Measurements from ENCODE around the gene TNFAIP1.
A peak's percentile ranks its signal among the peaks of the same experiment; 100 is the strongest.

The TNFAIP1 gene

DNA sequence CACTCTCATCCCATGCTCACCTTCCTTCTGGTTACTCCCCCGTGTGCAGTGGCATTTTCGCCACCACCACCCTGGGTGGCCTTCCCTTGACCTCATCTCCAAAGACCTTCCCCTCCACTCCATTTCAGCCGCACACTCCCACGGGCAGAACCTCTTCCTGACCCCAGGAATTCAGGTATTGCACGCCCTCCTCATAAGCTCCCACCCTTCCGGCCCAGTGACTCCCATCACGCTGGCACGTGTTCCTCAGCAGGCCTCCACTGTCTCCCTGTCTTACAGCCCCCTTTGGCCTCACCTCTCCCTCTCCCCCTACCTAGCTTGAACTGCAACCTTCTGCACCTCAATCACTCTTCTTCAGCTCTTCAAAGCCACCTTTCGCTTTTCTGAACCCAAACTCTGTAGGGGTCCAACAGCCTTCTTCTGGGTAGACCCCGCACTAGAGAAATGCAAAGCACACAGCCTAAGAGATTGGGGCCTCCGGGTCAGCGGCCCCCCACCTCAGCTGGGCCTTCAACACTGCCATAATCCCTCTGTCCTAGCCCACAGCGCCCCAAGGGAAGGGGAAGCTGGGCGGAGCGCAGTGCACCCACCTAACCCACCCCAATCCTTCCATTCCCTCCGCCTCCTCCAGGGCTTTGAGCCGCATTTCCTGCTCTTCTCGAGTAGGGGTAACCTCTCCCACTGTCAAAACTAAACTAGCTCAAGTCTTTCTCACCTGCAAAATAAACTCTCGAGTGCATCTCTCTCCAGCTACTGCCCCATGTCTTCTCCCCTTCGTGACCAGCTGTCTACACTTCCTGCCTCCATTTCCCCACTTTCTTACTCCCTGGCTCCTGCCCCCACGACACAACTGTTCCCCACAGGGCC, 18.2 kb upstream of the TNFAIP1 start:
- Mint-ChIP-seq H3K4me1 (peaks cover 29% of the 10 kb centered on the region), H3K4me3 (peak overlapping the region; percentile 90), H3K9me3 (no peaks in the 10 kb centered on the region), H3K36me3 (ENCODE audit: insufficient read depth) (peaks cover 6% of the 10 kb centered on the region), H3K27ac (ENCODE audit: low read depth) (no peak overlapping the region), H3K27me3 (no peaks in the 10 kb centered on the region)
- DNase-seq (ENCODE audit: low spot score in 2 of 2) (no peak), ATAC-seq (replicated peaks; ENCODE audit: extremely low read depth, poor library complexity, severe bottlenecking) (no peak)

DNA sequence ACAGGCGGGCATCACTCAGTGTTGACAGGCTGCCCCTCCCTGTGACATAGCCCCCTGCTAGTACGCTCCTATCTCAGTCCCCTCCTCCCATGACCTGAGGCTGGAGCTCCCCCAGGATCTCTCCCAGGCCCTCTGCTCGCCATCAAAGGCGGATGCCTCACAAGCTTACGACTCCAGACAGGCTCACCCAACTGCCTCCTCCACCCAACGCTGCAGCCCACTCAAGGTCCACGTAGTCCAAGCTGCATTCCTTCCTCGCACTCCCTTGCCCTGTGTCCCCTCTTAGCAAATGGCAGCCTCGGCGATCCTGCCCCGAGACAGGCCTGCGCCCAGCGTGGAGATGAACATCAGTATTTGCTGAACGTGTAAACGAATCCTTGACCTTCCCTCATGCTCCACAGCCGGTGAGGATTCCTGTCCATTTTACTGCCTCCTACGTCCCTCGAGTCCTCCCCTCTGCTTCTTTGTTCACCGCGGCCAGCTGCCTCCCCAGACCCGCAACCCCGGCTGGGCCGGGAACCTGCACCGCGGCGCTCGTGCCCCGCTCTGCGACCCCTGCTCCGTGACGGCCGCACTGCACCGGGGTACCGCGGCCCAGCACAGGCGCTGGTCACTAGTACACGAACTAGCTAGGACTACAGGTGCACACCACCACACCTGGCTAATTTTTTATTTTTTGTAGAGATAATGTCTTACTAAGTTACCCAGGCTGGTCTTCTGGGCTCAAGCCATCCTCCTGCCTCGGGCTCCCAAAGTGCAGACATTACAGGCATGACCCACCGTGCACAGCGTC, 17.4 kb upstream of the TNFAIP1 start:
- Mint-ChIP-seq H3K9me3 (no peaks in the 10 kb centered on the region), H3K4me3 (peak overlapping the region; percentile 90), H3K27ac (ENCODE audit: low read depth) (peak overlapping the region; percentile 50), H3K27me3 (no peaks in the 10 kb centered on the region), H3K36me3 (ENCODE audit: insufficient read depth) (peaks cover 6% of the 10 kb centered on the region), H3K4me1 (peaks cover 29% of the 10 kb centered on the region)
- peak; percentile 8 for ATAC-seq (replicated peaks; ENCODE audit: extremely low read depth, poor library complexity, severe bottlenecking)
- DNase-seq (ENCODE audit: low spot score in 2 of 2) = no peak

DNA sequence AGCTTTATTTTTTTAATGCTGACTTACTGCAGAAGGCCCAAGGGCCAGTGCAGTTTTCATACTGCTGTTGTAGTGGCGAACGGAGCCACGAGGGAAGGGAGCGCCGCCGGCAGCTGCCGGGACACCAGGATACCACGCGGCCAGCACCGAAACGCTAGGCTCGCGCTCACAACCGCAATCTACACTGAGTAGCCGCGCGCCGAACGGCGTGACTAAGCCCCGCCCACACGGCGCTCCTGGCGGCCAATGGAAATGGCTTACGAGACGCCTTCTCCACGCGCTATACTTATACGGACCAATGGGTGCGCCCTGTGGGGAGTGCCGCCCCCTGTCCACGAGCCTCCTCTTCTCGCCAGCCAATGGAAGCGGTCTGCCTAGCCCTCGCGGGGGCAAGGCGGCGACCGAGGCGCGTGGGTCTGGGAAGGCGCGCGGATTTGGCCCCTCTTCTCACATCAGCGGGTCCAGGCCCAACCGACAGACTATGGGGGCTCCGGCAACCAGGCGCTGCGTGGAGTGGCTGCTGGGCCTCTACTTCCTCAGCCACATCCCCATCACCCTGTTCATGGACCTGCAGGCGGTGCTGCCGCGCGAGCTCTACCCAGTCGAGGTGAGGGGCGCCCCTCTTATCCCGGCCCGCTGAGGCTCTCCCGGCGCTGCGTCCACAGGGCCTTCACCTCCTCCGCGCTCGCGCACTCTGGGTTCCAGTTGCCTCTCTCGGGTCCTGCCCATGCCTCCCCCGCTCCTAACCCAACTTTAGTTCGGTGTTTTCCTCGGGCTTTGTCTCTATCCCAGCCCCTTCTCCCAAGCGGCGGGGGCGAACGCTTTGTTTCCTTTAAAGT, 16.6 kb upstream of the TNFAIP1 start, which contains the start of gene TMEM97:
TMEM97 (plus strand) TSS at position 442 of the 839 bp plus-strand sequence; CDS start at position 482, 40 bp downstream.
- DNase-seq (ENCODE audit: low spot score in 2 of 2) = peak; percentile 82 to 89
- Mint-ChIP-seq H3K9me3 (no peaks in the 10 kb centered on the region), H3K36me3 (ENCODE audit: insufficient read depth) (peaks cover 6% of the 10 kb centered on the region), H3K4me3 (peak within 1 kb of the TSS; percentile 90), H3K27me3 (no peaks in the 10 kb centered on the region), H3K27ac (ENCODE audit: low read depth) (peak within 1 kb of the TSS; percentile 50), H3K4me1 (peaks cover 29% of the 10 kb centered on the region)
- peak; percentile 99 for ATAC-seq (replicated peaks; ENCODE audit: extremely low read depth, poor library complexity, severe bottlenecking)

DNA sequence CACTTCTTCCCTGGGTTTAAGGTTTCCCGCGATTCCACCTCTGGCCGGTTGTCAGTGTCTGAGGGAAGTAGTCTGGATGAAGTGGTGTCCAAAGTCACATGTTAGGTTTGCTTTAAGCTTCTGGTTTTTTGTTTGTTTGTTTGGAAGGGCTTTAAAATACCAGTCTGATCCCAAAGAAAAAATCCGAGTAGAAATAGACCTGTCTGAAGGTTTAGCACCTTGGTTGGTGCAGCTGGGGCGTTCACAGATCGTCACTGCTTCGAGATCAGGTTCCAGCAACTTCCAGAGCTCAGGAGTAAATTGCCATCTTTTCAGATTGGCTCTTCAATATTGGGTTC, 16.0 kb upstream of the TNFAIP1 start:
- ATAC-seq (replicated peaks; ENCODE audit: extremely low read depth, poor library complexity, severe bottlenecking) (no peak), DNase-seq (ENCODE audit: low spot score in 2 of 2) (no peak)
- H3K4me3 Mint-ChIP-seq = peak overlapping the region; percentile 90
- no peaks in the 10 kb centered on the region for H3K9me3 Mint-ChIP-seq
- peak overlapping the region; percentile 50 for H3K27ac Mint-ChIP-seq (ENCODE audit: low read depth)
- peaks cover 6% of the 10 kb centered on the region for H3K36me3 Mint-ChIP-seq (ENCODE audit: insufficient read depth)
- H3K27me3 Mint-ChIP-seq = no peaks in the 10 kb centered on the region
- H3K4me1 Mint-ChIP-seq = peaks cover 29% of the 10 kb centered on the region

DNA sequence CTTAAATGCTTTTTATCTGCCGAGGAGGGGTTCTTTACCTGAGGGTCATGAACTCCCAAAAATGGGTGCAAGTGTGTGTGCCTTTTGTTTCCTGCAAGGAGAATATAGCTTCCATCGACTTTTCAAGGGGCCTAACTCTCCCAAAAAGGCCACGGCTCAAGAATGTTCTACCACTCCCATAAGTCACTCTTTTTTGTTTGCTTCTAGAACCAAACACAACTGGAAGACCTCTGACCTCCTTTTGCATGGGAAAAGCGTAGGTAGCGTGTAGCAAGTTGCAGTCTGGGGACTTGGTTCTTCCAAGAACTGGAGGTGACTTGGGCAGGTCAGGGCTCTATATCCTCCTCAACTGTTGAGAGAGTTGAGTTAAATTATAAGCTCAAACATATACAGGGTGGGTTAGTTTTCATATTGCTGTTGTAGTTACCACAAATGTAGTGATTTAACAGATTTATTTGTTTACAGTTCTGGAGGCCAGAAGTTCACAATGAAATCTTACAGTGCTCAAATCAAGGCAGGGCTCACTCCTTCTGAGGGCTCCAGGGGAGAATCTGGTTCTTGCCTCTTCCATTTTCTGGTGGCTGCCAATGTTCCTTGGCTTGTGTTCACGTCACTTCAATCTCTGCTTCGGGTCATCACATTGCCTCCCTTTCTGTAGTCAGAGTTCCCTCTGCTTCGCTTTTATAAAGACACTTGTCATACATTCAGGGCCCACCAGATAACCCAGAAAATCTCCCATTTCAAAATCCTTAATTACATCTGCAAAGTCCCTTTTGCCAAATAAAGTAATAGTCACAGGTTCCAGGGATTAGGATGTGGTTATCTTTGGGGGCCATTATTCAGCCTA, 15.1 kb upstream of the TNFAIP1 start:
- Mint-ChIP-seq H3K27me3 (no peaks in the 10 kb centered on the region), H3K27ac (ENCODE audit: low read depth) (peak overlapping the region; percentile 50), H3K4me1 (peaks cover 29% of the 10 kb centered on the region), H3K9me3 (no peaks in the 10 kb centered on the region), H3K4me3 (peak overlapping the region; percentile 90), H3K36me3 (ENCODE audit: insufficient read depth) (peaks cover 9% of the 10 kb centered on the region)
- DNase-seq (ENCODE audit: low spot score in 2 of 2) (no peak), ATAC-seq (replicated peaks; ENCODE audit: extremely low read depth, poor library complexity, severe bottlenecking) (no peak)

GRCh38 chr17:28324267-28324745, 11.3 kb upstream of the TNFAIP1 start:
- no peak for ATAC-seq (replicated peaks; ENCODE audit: extremely low read depth, poor library complexity, severe bottlenecking)
- peaks cover 14% of the 10 kb centered on the region for H3K36me3 Mint-ChIP-seq (ENCODE audit: insufficient read depth)

GRCh38 chr17:28324781-28325180, 10.8 kb upstream of the TNFAIP1 start:
- ATAC-seq (replicated peaks; ENCODE audit: extremely low read depth, poor library complexity, severe bottlenecking) = no peak
- no peak for DNase-seq (ENCODE audit: low spot score in 2 of 2)
- no peaks in the 10 kb centered on the region for H3K9me3 Mint-ChIP-seq
- H3K27ac Mint-ChIP-seq (ENCODE audit: low read depth) = no peak overlapping the region
- no peaks in the 10 kb centered on the region for H3K27me3 Mint-ChIP-seq
- peaks cover 11% of the 10 kb centered on the region for H3K4me1 Mint-ChIP-seq
- peaks cover 17% of the 10 kb centered on the region for H3K36me3 Mint-ChIP-seq (ENCODE audit: insufficient read depth)
- no peak overlapping the region for H3K4me3 Mint-ChIP-seq

More at GRCh38 chr17:28324267-28324745, 11.3 kb upstream of the TNFAIP1 start:
- no peak overlapping the region for H3K27ac Mint-ChIP-seq (ENCODE audit: low read depth)
- H3K4me1 Mint-ChIP-seq = peaks cover 16% of the 10 kb centered on the region
- H3K27me3 Mint-ChIP-seq = no peaks in the 10 kb centered on the region
- no peak overlapping the region for H3K4me3 Mint-ChIP-seq
- no peak for DNase-seq (ENCODE audit: low spot score in 2 of 2)
- no peaks in the 10 kb centered on the region for H3K9me3 Mint-ChIP-seq

DNA sequence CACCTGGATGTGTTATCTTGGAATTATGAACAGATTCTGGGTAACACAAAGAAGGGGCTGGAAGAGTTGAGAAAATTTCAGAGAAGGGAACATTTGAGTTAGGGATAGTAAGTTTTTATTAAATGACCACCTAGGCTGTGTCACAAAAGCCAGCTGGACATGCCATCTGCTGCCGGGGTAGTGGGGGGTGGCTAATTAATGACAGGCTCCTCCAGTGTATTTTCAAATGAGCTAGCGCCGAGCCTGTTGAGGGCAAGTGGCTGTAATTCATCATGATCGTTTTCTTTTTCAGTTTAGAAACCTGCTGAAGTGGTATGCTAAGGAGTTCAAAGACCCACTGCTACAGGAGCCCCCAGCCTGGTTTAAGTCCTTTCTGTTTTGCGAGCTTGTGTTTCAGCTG, 10.3 kb upstream of the TNFAIP1 start:
- no peaks in the 10 kb centered on the region for H3K27me3 Mint-ChIP-seq
- H3K9me3 Mint-ChIP-seq = no peaks in the 10 kb centered on the region
- H3K27ac Mint-ChIP-seq (ENCODE audit: low read depth) = no peak overlapping the region
- DNase-seq (ENCODE audit: low spot score in 2 of 2) (no peak), ATAC-seq (replicated peaks; ENCODE audit: extremely low read depth, poor library complexity, severe bottlenecking) (no peak)
- peaks cover 7% of the 10 kb centered on the region for H3K4me1 Mint-ChIP-seq
- H3K4me3 Mint-ChIP-seq = no peak overlapping the region
- peaks cover 17% of the 10 kb centered on the region for H3K36me3 Mint-ChIP-seq (ENCODE audit: insufficient read depth)

DNA sequence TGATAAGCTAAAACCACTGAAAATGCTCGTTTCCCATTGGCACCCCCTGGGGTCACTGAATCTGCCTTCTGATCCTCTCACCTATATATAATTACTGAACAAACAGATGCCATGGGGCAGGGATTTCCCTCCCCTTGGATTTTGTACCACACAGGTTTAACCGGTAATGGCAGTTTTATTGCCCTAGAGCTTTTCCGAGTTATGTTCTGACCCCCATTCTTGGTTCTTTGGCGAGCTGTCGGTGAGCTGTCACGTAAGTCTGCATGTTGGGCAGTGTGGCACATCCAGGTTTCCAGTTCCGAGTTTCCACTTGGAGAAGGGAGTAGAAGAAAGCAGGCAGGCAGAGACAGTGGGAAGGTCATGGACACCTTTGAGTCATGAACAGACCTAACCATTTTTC, 9.4 kb upstream of the TNFAIP1 start:
- no peak for ATAC-seq (replicated peaks; ENCODE audit: extremely low read depth, poor library complexity, severe bottlenecking)
- H3K9me3 Mint-ChIP-seq = no peaks in the 10 kb centered on the region
- H3K4me3 Mint-ChIP-seq = no peak overlapping the region
- no peak for DNase-seq (ENCODE audit: low spot score in 2 of 2)
- no peaks in the 10 kb centered on the region for H3K27me3 Mint-ChIP-seq
- H3K27ac Mint-ChIP-seq (ENCODE audit: low read depth) = no peak overlapping the region
- H3K4me1 Mint-ChIP-seq = no peaks in the 10 kb centered on the region
- H3K36me3 Mint-ChIP-seq (ENCODE audit: insufficient read depth) = peaks cover 17% of the 10 kb centered on the region

- Mint-ChIP-seq H3K27ac (ENCODE audit: low read depth) (no peak overlapping the region), H3K36me3 (ENCODE audit: insufficient read depth) (peaks cover 17% of the 10 kb centered on the region), H3K4me1 (peaks cover 2% of the 10 kb centered on the region), H3K4me3 (no peak overlapping the region), H3K9me3 (no peaks in the 10 kb centered on the region), H3K27me3 (no peaks in the 10 kb centered on the region)
- DNase-seq (ENCODE audit: low spot score in 2 of 2) (no peak), ATAC-seq (replicated peaks; ENCODE audit: extremely low read depth, poor library complexity, severe bottlenecking) (no peak)
Measured at GRCh38 chr17:28327031-28327607, 8.4 kb upstream of the TNFAIP1 start.

DNA sequence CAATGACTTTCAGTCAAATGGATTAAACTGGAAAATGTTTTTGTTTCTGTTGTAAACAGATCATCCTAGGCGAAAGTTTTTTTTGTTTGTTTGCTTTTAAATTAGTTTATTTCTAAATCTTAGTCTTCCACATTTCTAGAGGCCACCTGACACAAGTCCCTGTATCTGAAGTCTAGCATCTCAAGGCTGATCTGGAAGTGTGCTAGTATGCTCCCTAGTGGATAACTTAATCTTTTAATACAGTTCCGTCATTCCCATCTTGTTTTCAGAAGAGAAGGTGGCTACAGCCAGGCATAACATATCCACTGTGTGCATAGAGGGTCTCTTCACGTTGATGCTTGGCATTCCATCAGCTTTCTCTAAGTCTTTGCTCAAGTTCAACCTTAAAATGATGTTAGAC, 7.9 kb upstream of the TNFAIP1 start:
- Mint-ChIP-seq H3K27me3 (no peaks in the 10 kb centered on the region), H3K27ac (ENCODE audit: low read depth) (no peak overlapping the region), H3K36me3 (ENCODE audit: insufficient read depth) (peaks cover 17% of the 10 kb centered on the region), H3K4me1 (peaks cover 8% of the 10 kb centered on the region), H3K9me3 (no peaks in the 10 kb centered on the region), H3K4me3 (no peak overlapping the region)
- DNase-seq (ENCODE audit: low spot score in 2 of 2) = no peak
- ATAC-seq (replicated peaks; ENCODE audit: extremely low read depth, poor library complexity, severe bottlenecking) = no peak

Measured in central memory CD8-positive, alpha-beta T cell (primary cell).